Cortex of kidney (tissue), 1 donor: ENCODE data around the gene FRAT2.
"Not testable (repeated sequence)": the region's sequence is repeated elsewhere in the genome, so short reads cannot be mapped to it uniquely, and the experiment has no call there.

Experiments used
- DNase-seq: peaks from one replicate; lab custom pipeline; 2025; lab: John Stamatoyannopoulos, UW

FRAT2 gene

GRCh38 chr10:97291357-97292096, 43.0 kb downstream of the FRAT2 start:
- no peak for DNase-seq

GRCh38 chr10:97290576-97291356, 43.8 kb downstream of the FRAT2 start:
- DNase-seq, result not testable (repeated sequence)

GRCh38 chr10:97290076-97290475, 44.5 kb downstream of the FRAT2 start:
- not testable (repeated sequence) for DNase-seq
